HG03097 (cell line): Measurements from ENCODE around the gene C1GALT1C1.
A peak's percentile ranks its signal among the peaks of the same experiment; 100 is the strongest.

Source experiments
- ATAC-seq: cut with Tn5 transposase; IDR thresholded peaks from one replicate; pipeline ENCODE4 v1.9.1; 2021; ENCODE audit not compliant: unreplicated experiment, low FRiP score

The C1GALT1C1 gene

DNA sequence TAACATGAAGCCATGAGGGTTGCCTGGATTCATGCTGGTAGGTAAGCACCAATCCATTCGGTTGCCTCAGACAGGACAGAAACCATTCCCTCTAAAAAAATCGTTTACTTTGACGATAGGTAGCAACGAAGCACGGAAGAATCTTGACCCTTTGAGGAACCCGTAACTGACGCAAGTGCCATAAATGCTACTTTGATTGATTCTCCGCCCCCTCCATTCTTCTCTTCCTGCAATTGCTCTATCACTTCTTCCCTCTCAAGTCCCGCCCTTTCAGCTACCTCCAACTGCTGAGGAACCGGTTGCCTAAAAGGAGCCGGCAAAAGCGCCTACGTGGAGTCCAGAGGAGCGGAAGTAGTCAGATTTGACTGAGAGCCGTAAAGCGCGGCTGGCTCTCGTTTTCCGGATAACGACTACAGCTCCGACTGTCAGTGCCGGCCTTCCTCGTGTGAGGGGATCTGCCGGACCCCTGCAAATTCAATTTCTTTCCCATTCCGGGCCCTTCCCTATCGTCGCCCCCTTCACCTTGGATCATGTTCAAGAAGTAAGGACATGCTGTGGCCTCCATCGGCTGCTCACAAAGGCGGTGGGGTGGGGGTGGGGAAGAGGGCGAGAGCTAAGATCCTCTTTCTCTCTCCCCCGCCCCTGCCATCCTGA lies 26.0 kb downstream of the C1GALT1C1 start, which contains the start of gene MCTS1:
Gene MCTS1 (plus strand): TSS at position 395 of the 654 bp plus-strand sequence. CDS start 136 bp downstream, at position 531.
- peak; percentile 87 for ATAC-seq

DNA sequence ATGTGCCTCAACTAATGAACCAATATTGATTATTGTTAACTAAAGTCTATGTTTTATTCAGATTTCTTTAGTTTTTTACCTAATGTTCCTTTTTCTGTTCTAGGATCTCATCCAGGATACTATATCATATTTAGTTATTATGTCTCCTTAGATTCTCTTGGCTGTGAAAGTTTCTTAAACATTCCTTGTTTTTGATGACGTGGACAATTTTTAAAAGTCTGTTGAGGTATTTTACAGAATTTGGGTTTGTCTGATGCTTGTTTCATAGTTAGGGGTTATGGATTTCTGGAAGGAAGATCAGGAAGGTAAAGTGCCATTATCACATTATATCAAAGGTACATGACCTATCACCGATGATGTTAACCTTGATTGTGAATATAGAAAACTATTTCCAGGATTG lies 44.2 kb downstream of the C1GALT1C1 start:
- no peak for ATAC-seq
